NCI-H128 (cell line): Measurements from ENCODE around the gene RPE.

Experiments
- DNase-seq: peaks from one replicate; lab custom pipeline; 2025; ENCODE audit not compliant: unreplicated experiment; lab: John Stamatoyannopoulos, UW

Gene RPE

GRCh38 chr2:210002158-210003157, at the start of gene RPE:
Gene RPE, plus strand, starts transcription at chr2:210002638. Its CDS starts 24 bp downstream, at chr2:210002662.
- peak; percentile 86 for DNase-seq

DNA sequence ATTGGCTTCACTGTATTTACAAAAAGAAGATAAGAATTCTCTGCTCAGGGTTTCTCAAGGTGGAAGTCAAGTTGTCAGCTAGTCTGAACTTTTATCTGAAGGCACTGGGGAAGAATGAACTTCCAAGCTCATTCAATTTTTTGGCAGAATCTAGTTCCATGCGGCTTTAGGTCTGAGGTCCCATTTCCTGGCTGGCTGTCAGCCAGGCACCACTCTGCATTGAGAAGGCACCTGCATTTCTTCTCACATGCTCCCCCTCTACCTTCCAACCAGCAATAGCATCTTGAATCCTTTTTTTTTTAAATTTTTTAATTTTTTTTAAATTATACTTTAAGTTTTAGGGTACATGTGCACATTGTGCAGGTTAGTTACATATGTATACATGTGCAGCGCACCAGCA, 46.2 kb upstream of the RPE start:
- DNase-seq: no peak

DNA sequence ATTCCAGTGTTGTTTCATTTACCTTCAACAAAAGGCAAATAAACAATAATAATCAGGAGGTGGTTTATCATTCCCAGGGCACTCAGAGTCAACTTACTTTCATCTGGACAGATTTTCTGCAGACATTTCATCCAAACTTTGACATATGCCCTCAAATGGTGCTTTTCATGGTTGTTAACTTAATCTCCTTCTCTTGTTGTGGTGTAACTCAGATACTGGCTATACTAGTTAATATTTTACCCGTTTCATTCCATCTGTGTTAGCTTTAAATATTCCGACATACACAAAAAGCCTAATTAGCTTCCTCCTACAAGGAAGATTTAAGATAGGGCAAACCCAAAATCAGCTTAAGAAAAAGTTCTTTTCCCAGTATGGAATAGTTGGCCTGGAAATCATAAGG, 44.4 kb upstream of the RPE start:
- no peak for DNase-seq

DNA sequence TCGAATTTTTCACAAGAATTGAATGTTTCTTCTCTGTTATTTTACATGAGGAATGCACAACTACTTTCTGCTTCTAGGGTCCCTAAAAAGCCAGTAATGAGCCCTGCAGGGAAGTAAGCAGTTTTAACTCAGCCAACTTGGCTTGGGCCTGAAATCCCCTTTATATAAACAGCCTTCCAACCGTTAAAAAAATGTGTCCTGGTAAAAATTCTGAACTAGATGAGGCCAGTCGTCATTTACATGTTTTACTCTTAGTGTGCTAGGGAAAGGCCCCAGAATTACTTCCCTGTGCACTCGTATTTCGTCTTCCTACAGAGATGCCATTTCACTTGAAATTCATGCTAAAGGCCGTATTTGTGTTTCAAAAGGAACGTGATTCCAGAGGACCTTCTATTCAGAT, 42.4 kb upstream of the RPE start:
- no peak for DNase-seq

DNA sequence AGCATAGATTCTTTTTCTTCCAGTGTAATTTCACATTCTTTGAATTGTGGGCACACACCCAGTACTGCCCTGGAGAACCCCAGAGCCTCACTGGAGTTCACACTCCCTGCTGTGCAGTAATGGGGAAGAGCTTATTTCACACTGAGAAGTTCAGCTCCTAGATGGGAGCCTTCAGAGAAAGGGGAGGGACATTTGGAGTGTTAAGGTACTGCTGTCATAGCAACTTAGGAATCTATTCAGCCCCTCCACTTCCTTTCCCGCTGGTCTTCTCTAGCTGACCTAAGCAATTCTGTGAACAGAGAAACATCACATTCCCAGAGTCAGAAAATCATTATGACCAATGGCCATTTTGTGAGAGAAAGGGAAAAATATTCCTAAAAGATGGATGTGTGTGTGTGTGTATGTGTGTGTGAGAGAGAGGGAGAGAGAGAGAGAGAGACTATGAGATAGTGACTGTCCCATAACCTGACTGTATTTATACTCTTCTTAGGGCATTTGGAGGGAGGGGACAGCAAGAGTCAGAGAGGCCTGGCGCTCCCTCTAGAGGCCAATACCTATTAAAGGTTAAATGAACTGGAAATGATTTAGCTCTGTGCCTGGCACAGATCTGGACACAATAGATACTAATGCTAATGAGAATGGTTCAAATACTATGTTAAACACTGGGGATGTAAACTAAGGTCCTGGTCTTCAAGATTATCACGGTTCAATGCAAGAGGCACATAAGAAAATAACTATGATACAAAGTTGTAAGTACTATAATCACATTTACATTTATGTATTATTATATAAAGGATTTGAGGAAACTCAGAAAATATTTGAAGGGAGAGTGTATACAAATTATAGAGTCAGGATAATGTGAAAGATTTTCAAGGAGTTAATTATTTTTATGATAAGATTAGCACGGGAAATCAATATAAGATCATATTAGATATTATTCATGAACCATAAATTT, 41.5 kb upstream of the RPE start:
- no peak for DNase-seq

DNA sequence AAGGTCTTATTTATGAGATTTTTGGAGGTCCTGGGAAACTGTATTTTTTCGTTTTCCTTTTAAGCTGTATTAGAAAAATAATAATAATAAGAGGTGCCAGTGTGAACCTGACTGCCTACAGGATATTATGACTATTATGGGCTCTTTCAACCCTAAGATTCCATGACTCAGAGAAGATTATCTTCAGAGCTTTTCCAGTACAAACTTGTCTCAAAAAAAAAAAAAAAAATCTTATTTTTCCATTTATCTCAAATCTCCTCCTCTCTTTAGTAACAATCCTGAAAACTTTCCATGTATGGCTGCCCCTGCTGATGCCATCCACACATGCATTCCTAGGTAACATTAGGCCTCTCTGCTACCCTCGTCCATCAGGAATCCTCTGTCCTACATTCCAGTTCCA, 36.7 kb upstream of the RPE start:
- DNase-seq: no peak

DNA sequence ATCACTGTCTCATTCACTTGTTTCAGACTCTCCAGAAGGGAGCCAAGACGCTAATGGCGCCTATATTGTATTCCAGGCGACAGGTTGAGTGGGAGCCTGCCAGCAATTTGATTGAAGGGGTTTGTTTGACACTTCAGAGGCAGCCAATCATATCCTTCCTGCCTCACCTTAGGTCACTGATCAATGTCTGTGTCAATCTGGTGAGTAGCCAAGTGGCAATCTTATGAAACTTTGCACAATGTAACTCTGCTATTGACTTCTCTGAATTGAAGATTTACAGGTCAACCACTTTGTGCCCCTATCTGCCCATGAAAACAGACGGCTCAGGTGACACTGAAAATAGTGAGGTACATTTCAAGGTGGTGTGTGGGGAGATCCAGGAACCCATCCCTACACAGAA, 32.7 kb upstream of the RPE start:
- no peak for DNase-seq

- DNase-seq: no peak
These were observed 32.2 kb upstream of the RPE start for GRCh38 chr2:209970271-209970670.

DNA sequence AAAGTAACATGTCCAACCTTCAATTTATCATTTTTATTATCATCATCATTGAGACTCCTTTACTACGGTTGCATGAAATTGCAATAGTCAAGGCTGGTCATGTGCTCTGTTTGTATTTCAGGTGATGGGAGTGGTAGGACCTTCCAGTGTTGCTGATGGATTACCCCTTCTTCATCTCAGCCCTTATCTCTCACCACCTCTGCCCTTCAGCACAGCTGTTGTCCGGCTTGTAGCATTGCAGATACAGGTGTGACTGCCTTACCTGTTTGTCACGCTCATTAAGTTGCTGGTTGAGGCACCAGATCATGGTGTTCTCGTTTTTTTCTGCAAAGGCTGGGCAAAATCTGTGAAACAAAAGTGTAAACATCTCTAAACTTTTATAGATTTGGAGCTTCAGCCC, 31.7 kb upstream of the RPE start:
- DNase-seq: no peak

GRCh38 chr2:209973328-209973727, 29.1 kb upstream of the RPE start:
- DNase-seq: no peak

- DNase-seq: no peak
These were observed 27.9 kb upstream of the RPE start for GRCh38 chr2:209974576-209974975.

DNA sequence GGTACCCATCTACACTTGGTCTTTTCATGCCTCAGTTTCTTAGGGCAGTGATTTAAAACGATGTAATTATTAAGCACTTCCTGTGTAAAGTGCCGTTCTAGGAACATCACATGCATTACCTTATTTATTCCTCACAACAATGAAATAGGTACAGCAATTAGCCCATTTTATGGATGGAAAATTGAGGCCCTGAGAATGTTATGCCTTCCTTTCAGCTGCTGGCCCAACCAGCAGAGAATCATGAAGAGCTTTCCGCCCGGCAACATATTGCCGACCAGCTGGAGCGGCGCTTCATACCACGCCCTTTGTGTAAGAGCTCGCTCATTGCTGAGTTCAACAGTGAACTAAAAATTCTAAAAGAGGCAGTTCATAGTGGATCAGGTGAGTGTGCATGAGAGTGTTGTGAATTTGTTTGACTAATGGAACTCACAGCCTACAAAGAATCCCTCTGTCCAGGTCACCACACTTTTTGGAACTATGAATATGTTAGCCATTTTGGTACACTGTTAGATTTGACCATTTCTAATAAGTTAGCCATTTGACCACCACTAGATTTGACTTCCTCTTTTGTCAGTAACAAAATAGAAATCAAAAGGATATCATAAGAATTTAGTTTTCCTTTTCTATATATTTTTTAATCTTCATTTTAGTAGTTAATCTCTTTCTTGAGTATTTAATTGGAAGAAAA, 25.6 kb upstream of the RPE start:
- DNase-seq: no peak

DNA sequence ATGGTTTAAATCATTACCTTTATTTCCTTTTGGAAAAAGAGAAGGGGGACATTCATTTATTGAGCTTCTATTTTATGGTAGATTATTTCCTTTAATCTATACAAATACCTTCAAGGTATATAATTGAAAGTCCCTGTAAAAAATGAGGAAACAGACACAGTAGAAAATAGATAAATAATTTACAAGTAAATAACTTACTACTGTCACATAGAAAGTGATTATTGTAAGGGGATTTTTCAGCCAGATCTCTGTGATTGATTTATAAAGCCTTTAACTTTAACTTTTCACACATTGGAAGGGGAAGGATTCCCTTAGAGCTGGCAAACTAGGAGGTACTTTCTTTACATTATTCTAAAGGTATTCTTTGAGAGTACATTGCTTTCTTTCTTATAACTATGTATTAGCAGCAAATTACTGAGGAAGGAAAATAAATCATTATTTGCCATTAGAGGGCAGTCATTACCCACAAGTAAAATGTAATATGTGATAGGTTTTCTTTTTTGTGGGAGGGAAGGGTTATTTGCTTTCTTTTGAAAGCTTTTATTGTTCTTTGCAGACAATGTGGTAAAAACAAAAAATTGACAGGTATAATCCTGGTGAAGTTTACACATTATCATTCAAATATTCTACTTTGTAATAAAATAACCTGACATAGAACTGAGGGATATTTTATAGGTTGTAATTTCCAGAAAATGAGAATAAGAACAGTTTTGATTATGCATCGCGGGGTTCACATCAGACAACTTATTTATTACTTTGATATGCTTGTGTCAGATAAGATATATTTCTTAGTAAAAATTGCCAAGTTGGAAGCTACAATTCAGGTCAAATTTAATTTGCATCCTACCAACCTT, 24.8 kb upstream of the RPE start:
- DNase-seq: peak; percentile 6

GRCh38 chr2:209984291-209984690, 18.1 kb upstream of the RPE start:
- no peak for DNase-seq

GRCh38 chr2:209985874-209986273, 16.6 kb upstream of the RPE start:
- no peak for DNase-seq

- no peak for DNase-seq
These were observed 16.0 kb upstream of the RPE start for GRCh38 chr2:209986415-209986814.

- DNase-seq: no peak
These were observed 14.4 kb upstream of the RPE start for GRCh38 chr2:209988010-209988409.

GRCh38 chr2:209990838-209991237, 11.6 kb upstream of the RPE start:
- DNase-seq: no peak

DNA sequence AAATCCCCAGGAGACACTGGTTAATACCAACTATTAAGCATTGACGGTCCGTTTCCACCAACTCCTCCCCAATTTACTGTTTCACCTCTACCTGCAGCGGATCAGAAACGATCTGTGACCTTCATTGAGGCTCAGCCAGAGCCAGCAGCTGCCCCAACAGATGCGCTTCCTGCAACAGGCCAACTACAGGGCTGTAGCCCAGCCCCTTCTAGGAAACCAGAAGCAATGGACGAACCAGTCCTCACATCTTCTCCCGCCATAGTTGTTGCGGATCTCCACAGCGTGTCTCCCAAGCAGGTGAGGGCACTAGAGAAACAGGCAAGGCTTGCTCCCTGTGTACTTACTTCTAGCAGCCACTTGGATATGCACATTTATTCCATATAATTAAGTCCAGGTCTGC, 8.5 kb upstream of the RPE start:
- DNase-seq: no peak

DNA sequence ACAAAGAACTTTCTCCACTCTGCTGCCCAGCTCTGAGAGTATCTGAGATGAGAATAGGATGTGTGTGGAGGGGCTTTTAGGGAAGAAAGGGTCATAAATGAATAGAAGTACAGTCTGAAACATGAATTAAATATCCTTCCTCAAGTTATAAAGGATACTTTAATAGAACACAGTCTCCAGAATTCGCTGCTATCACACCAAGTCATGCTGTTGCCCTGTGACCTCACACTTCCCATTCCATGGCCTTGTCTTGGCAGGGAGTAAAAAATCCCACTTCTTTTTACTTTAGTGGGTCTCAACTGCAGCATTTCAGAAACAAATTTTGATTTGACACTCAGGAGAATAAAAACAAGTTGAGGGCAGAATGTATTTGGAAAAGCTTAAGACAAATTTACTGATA, 3.8 kb upstream of the RPE start:
- DNase-seq: no peak
